Measurements from ENCODE around the gene VRTN.

- no peak for TF ChIP-seq GABPA (IDR thresholded peaks at IDR 0.05; ENCODE audit: low read depth)
- no peak for TF ChIP-seq CTCF (IDR thresholded peaks at IDR 0.05; ENCODE audit: insufficient read depth, low read length)
- TF ChIP-seq, protein P1, sequence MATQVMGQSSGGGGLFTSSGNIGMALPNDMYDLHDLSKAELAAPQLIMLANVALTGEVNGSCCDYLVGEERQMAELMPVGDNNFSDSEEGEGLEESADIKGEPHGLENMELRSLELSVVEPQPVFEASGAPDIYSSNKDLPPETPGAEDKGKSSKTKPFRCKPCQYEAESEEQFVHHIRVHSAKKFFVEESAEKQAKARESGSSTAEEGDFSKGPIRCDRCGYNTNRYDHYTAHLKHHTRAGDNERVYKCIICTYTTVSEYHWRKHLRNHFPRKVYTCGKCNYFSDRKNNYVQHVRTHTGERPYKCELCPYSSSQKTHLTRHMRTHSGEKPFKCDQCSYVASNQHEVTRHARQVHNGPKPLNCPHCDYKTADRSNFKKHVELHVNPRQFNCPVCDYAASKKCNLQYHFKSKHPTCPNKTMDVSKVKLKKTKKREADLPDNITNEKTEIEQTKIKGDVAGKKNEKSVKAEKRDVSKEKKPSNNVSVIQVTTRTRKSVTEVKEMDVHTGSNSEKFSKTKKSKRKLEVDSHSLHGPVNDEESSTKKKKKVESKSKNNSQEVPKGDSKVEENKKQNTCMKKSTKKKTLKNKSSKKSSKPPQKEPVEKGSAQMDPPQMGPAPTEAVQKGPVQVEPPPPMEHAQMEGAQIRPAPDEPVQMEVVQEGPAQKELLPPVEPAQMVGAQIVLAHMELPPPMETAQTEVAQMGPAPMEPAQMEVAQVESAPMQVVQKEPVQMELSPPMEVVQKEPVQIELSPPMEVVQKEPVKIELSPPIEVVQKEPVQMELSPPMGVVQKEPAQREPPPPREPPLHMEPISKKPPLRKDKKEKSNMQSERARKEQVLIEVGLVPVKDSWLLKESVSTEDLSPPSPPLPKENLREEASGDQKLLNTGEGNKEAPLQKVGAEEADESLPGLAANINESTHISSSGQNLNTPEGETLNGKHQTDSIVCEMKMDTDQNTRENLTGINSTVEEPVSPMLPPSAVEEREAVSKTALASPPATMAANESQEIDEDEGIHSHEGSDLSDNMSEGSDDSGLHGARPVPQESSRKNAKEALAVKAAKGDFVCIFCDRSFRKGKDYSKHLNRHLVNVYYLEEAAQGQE (IDR thresholded peaks at IDR 0.05; ENCODE audit: insufficient replicate concordance, low read depth): no peak
- TF ChIP-seq POLR2AphosphoS5 (IDR thresholded peaks at IDR 0.05; ENCODE audit: low read depth): no peak
These were observed 34.0 kb downstream of the VRTN start for GRCh38 chr14:74382231-74382630.

Data from HL-60 (cell line).